Lung (tissue), 12 donors: ENCODE results near the gene TMEM186. TPM values are rescaled to one million over a fixed set of nuclear protein-coding genes. Genes with fewer than 3 reads are reported as not detected.

Experiments used
- ATAC-seq: fragments of 200-7000 bp; cut with Tn5 transposase; one replicate; pipeline ENCODE4 v1.9.1; 2020; ENCODE audit warnings: moderate number of reproducible peaks; ENCODE audit not compliant: insufficient read depth, low FRiP score
- DNase-seq, 3 donors: peaks; one replicate each; pipeline ENCODE4 v3.0.0-alpha.2; 2013 to 2017
- H3K27ac ChIP-seq, 2 donors: one replicate each; pipeline ENCODE4 v1.5.1; 2013; ENCODE audit warnings: mild to moderate bottlenecking in 2 of 2, moderate library complexity in 2 of 2, control low read depth in 1 of 2, inconsistent platforms in 1 of 2, low read depth in 1 of 2, low read length in 1 of 2
- H3K27me3 ChIP-seq, 3 donors: one replicate each; pipeline ENCODE4 v1.5.1; 2013; ENCODE audit warnings: low read length in 2 of 3; ENCODE audit not compliant: control insufficient read depth in 3 of 3, insufficient read depth in 3 of 3
- H3K36me3 ChIP-seq, 4 donors: one replicate each; pipeline ENCODE4 v1.5.1; 2013; ENCODE audit warnings: low read length in 4 of 4, mild to moderate bottlenecking in 1 of 4, moderate library complexity in 1 of 4; ENCODE audit not compliant: control insufficient read depth in 4 of 4, insufficient read depth in 4 of 4
- H3K4me1 ChIP-seq, 5 donors: one replicate each; pipeline ENCODE4 v1.5.1; 2013; ENCODE audit warnings: low read length in 5 of 5, mild to moderate bottlenecking in 2 of 5, moderate library complexity in 1 of 5; ENCODE audit not compliant: control insufficient read depth in 5 of 5, insufficient read depth in 5 of 5
- H3K4me3 ChIP-seq: one replicate; pipeline ENCODE4 v1.5.1; 2013; ENCODE audit warnings: mild to moderate bottlenecking, control low read depth, moderate library complexity
- H3K9ac ChIP-seq, 2 donors: one replicate each; pipeline ENCODE4 v1.5.1; 2013; ENCODE audit warnings: low read length in 2 of 2, control low read depth in 1 of 2; ENCODE audit not compliant: insufficient read depth in 1 of 2
- H3K9me3 ChIP-seq, 4 donors: one replicate each; pipeline ENCODE4 v1.5.1; 2013; ENCODE audit warnings: low read length in 3 of 4, mild to moderate bottlenecking in 1 of 4, moderate library complexity in 1 of 4; ENCODE audit not compliant: control insufficient read depth in 4 of 4, insufficient read depth in 3 of 4
- WGBS, 2 donors: extraction: QIAGEN DNeasy Blood & Tissue Kit; methylation state at CpG; one replicate each; pipeline ENCODE4 v1.1.7; 2013; 5-methylcytosine and 5-hydroxymethylcytosine counted together
- polyA plus RNA-seq, 2 donors: library from polyadenylated mRNA; stranded (reverse); fragments of 200-250 nt; gene quantifications; one replicate each; pipeline ENCODE4 v1.2.1, GENCODE V29; 2013
- total RNA-seq, 2 donors: library from RNA; depleted of rRNA in 1 of 2; stranded (reverse); fragments of >200 nt in 1 of 2; gene quantifications; one replicate each; pipeline ENCODE4 v1.2.1, GENCODE V29; 2014 to 2021
- TF ChIP-seq, protein P1 (sequence below): IDR thresholded peaks from 2 replicates; pipeline ENCODE4 v1.5.1; 2012; ENCODE audit warnings: mild to moderate bottlenecking; ENCODE audit errors: control extremely low read depth, extremely low read depth
- donor health status: control.
- donor health status: control.
- donor health status: Bipolar disorder and iron deficiency.
- donor health status: healthy.
- donor health status: DM: yes; HTN: yes; CAD: no.

TMEM186 gene
- total and polyA plus RNA-seq, 4 donors: 6.5 to 10.7 (median 8.2) TPM

- Histone ChIP-seq H3K9ac (peak overlapping the region; percentile 50 to 72), H3K27ac (peak overlapping the region; percentile 89 to 90), H3K9me3 (no peaks in the 10 kb centered on the region), H3K4me3 (peak overlapping the region; percentile 97), H3K4me1 (peaks cover 8 to 22% (median 11%) of the 10 kb centered on the region in 5 donors), H3K36me3 (peaks cover 5 to 15% (median 13%) of the 10 kb centered on the region in 4 donors), H3K27me3 (no peaks in the 10 kb centered on the region)
- 2 to 3% methylated on average over 6 of the region's 6 CpGs for WGBS, 2 donors
- ATAC-seq: no peak
- TF ChIP-seq, protein P1, sequence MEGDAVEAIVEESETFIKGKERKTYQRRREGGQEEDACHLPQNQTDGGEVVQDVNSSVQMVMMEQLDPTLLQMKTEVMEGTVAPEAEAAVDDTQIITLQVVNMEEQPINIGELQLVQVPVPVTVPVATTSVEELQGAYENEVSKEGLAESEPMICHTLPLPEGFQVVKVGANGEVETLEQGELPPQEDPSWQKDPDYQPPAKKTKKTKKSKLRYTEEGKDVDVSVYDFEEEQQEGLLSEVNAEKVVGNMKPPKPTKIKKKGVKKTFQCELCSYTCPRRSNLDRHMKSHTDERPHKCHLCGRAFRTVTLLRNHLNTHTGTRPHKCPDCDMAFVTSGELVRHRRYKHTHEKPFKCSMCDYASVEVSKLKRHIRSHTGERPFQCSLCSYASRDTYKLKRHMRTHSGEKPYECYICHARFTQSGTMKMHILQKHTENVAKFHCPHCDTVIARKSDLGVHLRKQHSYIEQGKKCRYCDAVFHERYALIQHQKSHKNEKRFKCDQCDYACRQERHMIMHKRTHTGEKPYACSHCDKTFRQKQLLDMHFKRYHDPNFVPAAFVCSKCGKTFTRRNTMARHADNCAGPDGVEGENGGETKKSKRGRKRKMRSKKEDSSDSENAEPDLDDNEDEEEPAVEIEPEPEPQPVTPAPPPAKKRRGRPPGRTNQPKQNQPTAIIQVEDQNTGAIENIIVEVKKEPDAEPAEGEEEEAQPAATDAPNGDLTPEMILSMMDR: no peak
- no peak for DNase-seq
Measured at GRCh38 chr16:8798174-8798527, 712 bp upstream of the TMEM186 start.

DNA sequence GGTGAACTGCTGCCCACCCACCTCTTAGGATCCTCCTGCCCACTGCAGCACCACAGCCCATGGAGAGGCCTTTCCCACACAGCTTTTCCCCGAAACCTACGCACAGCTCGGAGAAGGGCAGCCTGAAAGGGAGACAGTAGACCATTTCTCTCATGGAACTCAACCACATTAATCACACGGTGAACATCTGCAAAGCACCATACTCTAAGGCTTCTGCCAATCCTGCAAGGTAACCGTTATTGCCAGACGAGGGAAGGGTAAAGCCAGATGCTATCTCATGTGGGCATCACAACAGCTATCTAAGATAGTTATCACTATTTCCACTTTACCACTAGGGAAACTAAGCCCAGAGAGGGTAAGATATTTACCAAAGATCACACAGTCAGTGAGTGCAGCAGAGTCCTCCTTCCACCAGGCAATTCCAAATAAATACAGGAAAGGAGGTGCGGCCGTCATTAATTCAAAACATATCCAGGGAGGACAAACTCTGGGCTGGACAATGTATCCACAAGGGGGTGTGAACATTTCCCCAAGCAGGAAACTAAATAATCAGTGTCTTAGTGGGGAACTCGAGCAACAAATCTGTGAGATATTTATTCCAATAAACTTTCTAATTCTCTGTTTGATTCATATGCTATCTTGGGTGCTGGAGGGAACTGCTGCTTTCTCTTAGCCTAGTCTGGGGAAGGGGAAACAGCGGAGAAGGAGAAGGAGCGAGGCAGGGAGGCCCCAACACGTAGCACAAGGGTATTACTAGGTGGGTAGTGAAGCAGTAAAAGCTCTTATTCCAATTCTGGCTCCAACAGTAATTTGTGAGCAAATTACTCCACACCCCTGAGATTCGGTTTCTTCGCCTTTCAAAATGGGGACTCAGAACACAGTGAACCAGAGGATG is 723 bp downstream of the TMEM186 start:
- peak overlapping the region; percentile 31 to 82 for H3K9ac ChIP-seq
- peak overlapping the region; percentile 43 for H3K4me3 ChIP-seq
- DNase-seq: no peak
- no peak for ATAC-seq
- peaks cover 8 to 22% (median 11%) of the 10 kb centered on the region in 5 donors for H3K4me1 ChIP-seq
- WGBS, 2 donors: 43 to 47% methylated on average over 14 of the region's 14 CpGs
- no peaks in the 10 kb centered on the region for H3K27me3 ChIP-seq
- TF ChIP-seq, protein P1: no peak
- peak overlapping the region; percentile 21 to 50 for H3K27ac ChIP-seq
- no peaks in the 10 kb centered on the region for H3K9me3 ChIP-seq
- H3K36me3 ChIP-seq: peaks cover under 1 to 10% (median under 1%) of the 10 kb centered on the region in 4 donors

GRCh38 chr16:8795818-8796217 is 1.6 kb downstream of the TMEM186 start:
- no peak overlapping the region for H3K4me3 ChIP-seq
- peaks cover 0 to 5% (median 0%) of the 10 kb centered on the region in 4 donors for H3K36me3 ChIP-seq
- H3K9me3 ChIP-seq: no peaks in the 10 kb centered on the region
- WGBS, 2 donors: 94 to 98% methylated on average over 10 of the region's 10 CpGs
- H3K4me1 ChIP-seq: peaks cover 8 to 22% (median 11%) of the 10 kb centered on the region in 5 donors
- DNase-seq (no peak), ATAC-seq (no peak)
- H3K27ac ChIP-seq: no peak overlapping the region
- H3K9ac ChIP-seq: no peak overlapping the region
- H3K27me3 ChIP-seq: no peaks in the 10 kb centered on the region
- TF ChIP-seq, protein P1: no peak
